GM21423 (cell line): ENCODE results near the gene GIPR.
"Not testable (repeated sequence)": the region's sequence is repeated elsewhere in the genome, so short reads cannot be mapped to it uniquely, and the experiment has no call there.

Source experiments
- ATAC-seq: cut with Tn5 transposase; IDR thresholded peaks from one replicate; pipeline ENCODE4 v1.9.1; 2021; ENCODE audit warnings: mild to moderate bottlenecking, moderate library complexity; ENCODE audit not compliant: unreplicated experiment

GIPR gene, protein sequence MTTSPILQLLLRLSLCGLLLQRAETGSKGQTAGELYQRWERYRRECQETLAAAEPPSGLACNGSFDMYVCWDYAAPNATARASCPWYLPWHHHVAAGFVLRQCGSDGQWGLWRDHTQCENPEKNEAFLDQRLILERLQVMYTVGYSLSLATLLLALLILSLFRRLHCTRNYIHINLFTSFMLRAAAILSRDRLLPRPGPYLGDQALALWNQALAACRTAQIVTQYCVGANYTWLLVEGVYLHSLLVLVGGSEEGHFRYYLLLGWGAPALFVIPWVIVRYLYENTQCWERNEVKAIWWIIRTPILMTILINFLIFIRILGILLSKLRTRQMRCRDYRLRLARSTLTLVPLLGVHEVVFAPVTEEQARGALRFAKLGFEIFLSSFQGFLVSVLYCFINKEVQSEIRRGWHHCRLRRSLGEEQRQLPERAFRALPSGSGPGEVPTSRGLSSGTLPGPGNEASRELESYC

DNA sequence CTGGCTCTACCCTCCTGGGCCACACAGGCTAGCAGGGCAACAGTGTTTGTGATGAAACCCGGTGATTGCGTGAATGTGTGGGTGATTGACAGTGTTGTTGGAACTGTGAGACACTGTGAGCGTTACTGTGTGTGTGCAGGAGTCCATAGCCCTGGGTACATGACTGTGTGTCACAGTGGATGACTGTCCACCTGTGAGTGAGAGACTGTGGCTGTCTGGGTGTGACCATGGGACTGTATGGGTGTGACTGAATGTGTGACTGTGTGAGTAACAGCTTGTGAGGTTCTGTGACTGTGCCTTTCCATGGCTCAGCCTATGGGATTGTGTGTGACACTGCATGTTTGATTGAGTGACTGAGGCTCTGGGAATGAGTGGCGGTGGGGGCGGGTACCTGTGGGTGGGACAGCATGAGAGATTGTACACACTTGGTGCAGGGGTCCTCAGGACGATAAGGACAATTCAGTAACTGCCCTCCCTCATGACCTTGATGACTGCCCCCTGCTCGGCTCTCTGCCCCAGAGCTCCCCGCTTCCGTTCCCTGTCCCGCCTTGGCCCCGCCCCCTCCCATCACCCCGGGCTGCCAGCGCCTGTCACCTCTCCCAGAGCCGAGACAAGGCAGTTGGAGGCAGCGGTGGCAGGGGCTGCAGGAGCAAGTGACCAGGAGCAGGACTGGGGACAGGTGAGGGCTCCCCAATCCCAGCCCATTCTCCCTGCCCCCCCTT is at the start of gene GIPR:
Gene GIPR (plus strand): TSS at position 602 of the 722 bp plus-strand sequence. CDS start 1,300 bp downstream, outside the sequence.
- ATAC-seq = no peak

DNA sequence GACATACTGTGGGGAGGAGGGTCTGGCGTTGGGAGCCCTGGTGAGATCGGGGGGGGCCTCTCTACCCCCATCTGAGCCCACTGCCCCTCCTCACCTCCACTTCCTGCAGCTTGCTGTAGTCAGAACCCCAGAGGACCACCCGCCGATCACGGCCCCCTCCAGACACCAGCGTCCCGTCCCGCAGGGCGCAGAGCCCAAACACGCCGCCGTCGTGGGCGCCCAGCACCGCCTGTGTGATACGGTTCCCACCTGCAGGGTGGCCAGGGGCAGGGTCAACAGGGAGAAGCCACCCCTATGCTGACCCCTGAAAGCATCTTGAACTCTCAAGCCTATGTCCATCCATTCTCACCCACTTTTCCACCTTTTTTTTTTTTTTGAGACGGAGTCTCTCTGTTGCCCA is 46.6 kb upstream of the GIPR start:
- ATAC-seq = no peak

DNA sequence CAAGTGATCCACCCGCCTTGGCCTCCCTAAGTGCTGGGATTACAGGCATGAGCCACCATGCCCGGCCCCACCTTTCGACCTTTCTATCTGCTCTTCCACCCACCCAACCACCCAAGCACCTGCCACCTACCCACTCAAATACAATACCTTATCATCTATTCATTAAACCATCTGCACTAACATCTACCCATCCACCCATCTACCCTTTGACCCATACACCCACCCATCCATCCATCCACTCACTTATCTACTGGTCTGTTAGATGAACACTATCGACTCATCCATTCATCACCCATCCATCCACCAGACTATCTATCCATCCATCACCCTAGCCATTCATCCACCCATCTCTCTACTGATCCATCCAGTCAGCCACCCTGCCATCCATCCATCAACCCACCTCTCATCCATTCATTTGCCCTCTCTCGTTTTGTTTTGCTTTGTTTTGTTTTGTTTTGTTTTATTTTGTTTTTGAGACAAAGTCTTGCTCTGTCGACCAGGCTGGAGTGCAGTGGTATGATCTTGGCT is 46.0 kb upstream of the GIPR start:
- ATAC-seq = no peak

DNA sequence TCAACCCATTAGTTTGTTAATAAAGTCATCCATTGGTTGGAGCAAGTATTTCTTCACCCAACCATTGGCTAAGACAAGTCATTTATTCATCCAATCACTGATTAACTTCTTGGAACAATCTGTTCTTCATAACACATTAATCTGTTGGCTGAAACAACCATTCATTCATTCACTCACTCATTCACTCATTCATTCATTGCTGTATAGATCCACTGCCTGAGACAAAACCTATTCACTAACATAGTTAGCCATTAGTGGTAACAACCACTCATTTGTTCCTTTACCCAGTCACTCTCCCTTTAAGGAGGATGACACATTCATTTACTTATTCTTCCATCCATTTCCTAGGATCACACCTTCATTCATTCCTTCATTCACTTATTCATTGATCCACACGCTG is 44.0 kb upstream of the GIPR start:
- no peak for ATAC-seq

DNA sequence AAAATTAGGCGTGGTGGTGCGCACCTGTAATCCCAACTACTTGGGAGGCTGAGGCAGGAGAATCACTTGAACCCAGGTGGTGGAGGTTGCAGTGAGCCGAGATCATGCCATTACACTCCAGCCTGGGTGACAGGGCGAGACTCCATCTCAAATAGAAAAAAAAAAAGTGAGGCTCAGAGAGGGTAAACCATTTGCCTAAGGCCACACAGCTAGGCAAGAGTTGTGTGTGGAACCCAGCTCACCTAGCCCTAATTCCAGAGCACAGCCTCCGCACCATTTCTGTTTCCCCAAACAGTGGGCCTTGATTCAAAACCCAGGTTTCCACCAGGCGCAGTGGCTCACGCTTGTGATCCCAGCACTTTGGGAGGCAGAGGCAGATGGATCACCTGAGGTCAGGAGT is 39.8 kb upstream of the GIPR start:
- ATAC-seq = not testable (repeated sequence)

DNA sequence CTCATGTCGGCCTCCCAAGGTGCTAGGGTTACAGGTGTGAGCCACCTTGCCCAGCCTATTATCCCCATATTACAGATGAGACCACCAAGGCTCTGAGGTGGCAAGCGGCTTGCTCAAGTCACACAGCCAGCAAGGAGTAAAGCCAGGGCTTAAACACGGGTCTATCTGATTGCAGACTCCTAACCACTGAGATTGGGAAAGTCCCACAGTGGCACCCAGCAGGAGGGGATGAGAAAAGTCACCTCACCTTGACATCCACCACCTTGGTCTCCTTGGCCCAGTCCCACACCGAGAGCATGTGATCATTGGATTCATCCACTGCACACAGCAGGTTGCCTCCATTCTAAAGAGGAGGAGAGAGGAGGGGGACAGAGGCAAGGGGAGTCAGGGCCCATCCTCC is 38.3 kb upstream of the GIPR start:
- no peak for ATAC-seq

DNA sequence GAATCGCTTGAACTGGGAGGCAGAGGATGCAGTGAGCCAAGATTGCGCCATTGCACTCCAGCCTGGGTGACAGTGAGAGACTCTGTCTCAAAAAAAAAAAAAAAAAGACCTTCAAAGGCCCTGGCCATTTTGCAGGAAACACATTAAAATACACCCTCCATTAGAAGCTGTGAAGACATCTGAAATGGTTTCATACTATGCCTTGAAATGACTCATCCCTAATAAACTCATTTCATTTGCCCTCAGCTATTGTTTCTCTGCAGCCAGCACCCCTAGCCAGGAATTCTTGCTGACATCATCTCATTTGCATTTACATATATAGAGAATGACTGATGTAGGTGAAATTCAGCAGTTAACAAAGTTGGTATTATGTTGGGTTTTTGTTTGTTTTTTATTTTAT is 37.6 kb upstream of the GIPR start:
- ATAC-seq = no peak

DNA sequence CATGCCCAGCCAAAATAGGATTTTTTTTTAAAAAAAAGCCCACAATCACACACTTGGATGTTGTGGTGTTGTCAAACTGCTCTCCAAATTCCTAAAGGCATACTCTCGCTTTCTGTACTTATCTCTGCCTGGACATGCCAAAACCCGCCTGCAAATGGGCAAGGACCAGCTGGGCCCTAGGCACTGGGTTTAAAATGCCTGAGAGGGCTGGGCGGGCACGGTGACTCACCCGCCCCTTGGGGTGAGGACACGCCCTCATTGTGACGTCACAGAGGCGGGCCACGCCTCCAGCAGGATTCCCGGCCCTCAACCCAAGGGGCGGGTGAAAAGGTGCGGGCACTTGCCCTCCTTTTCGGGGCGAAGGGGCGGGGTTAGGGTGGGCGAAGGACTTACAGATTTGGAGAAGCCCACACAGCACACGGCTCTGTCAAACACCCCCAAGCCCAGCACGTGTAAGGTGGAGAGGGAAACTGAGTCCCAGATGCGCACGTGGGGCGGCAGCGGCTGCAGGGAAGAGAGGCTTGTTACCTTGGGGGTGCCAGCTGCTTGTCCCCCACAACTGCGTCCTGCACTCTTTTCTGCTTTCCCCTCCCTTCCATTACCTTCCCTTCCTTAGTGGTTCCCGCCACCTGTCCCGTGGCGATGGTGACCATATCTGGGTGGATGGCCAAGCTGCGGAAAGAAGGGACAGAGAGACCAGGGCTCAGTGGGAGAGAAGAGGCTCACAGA is 35.4 kb upstream of the GIPR start:
- ATAC-seq = no peak

DNA sequence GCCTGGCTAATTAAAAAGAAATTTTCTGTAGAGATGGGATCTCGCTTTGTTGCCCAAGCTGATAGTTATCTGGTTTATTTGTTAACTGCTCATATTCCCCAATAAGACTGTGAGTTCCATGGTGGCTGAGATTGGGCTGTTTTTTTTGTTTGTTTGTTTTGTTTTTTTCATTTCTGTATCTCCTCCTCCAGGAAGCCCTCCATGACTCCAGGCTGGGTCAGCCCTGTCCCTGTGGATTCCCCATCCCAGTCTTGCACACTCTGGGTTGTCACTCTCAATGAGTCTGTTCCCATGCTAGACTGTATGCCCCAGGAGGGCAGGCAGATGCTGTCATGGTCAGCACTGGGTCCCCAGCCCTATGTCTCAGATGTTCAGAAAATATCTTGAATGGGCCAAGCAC is 31.7 kb upstream of the GIPR start:
- ATAC-seq = no peak

DNA sequence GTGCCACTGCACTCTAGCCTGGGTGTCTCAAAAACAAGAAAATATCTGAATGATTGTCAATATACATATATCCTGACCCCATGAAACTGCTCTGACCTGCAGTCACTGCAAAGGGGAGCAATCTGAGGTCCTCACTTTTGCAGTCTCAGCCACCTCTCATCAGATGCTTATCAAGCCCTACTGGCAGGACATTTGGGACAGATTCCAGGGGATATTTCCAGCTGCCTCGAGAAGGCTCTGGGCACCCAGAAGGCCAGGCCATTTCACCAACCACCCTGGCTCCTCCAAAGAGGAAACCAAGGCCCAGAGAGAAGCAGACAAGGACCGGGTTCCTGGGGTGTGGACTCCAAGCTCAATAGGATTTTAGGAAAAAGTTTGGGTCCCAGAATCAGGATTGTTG is 31.1 kb upstream of the GIPR start:
- ATAC-seq = no peak

DNA sequence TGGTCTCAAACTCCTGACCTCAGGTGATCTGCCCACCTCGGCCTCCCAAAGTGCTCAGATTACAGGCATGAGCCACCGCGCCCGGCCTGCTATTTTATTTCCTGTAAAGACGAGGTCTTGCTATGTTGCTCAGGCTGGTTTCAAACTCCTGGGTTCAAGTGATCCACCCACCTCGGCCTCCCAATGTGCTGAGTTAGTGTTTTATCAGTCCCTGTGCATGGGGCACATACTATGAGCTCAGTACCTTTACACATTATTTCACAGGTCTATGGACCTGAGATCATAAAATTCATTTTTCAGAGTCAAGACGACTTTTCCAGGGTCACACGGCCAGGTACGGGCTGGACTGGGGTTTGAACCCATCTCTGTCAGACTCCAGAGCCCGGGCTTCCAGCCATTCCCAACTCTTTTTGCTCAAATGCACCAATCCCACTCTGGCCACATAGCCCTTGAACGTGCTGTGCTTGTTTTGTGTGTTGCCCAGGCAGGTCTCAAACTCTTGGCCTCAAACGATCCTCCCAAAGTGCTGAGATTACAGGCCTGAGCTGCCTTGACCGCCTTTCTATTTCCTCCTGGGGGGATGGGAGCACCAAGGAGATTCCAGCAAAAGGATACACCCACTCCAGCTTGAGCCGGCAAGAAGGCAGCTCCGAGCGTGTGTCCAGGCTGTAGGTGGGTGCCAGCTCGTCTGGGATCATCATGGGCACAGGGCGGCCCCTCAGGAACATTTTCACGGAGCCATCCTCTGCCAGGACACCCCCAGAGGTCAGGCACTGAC is 29.9 kb upstream of the GIPR start:
- ATAC-seq = no peak

DNA sequence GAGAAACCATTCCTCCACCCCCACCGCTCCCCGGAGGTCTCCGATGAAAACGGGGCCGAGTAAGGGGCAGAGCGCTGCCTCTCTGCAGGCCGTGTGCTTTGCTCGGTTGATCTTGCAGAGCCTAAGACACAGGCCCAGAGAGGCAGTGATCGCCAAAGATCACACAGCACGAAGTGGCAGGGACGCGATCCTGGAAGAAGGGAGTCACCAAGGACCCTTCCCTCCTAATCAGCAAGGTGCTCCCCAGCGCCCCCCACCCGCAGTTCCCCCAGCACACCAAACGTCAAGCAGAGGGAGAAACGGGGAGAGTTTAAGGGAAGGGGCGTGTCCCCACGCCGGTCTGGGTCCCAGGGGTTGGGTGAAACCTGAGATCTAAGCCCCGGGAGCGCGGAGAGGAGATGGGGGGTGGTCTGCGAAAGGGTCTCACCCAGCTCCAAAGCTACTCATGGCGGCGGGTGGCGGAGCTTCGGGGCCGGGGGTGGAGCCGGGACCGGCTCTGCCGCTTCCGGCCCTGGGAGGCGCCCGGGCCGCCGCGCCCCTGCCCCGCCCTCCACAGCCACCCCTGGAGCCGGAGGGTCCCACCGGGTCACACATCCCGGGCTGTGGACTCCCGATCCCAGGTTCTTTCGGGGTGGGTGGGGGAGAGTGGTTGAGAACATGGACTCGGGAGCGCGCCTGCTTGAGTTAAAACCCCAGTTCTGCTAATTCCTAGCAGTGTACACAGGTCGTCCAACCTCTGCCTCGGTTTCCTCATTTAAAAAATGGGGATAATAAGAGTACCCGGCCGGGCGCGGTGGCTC is 28.9 kb upstream of the GIPR start, which contains the start of gene EML2:
Gene EML2 (minus strand): TSS at position 468 of the 800 bp plus-strand sequence. CDS start 21 bp downstream, at position 447.
- no peak for ATAC-seq

DNA sequence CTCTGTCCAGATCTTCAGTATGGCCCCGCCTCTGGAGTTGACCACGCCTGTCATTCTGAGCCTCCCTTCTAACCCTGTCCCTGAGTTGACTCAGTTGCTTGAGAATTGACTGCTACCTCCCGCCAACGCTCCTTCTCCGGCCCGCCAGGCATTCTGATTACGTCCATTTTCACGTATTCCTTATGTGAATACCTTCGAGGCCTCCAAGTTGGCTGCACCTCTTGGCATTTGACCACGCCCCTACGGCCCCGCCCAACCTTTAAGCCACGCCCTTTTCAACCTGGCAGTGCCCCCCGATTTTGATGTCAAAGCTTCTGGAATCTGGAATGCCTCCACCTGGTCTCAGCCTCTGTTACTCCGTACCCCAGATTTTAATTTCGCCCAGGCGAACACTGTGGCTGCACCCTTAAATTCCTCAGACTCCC is 27.2 kb upstream of the GIPR start:
- ATAC-seq = no peak

DNA sequence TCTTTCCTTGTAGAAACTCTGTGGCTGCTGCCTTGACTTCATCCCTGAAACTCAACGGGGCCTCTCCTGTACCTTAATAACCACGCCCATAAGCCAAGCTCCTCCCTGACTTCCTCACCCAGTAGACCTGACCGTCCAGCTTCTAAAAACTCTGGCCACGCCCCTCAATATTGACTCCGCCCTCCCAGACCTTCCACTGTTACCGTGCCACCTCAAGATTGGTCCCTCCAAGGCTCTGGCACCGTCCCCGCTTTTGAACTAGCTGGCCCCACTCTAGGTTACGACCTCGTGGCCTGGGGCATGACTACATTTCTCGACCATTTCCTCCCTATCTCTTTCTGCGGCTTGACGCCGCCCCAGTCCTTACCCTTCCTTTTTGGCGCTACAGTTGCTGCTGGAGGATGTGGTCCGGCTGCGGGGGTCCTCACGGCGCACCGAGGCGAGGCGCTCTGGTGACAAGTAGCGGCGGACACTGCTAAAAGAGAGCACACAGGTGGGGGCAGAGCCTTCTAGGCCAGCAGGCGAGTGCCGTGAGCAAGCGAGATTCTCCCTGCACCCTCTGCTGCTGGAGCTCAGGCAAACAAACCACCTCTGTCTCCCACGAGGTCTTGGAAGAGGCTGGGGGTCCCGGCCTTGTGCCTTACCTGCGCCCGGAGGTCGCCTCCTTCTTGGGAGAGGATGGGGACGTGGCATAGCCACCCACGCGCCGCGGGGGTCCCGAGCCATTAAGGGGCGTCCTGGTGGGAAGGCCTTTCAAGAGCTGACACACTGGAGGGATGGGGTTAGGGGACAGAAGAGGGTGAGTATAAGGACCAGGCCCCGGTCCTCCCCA is 26.5 kb upstream of the GIPR start:
- peak; percentile 34 for ATAC-seq

DNA sequence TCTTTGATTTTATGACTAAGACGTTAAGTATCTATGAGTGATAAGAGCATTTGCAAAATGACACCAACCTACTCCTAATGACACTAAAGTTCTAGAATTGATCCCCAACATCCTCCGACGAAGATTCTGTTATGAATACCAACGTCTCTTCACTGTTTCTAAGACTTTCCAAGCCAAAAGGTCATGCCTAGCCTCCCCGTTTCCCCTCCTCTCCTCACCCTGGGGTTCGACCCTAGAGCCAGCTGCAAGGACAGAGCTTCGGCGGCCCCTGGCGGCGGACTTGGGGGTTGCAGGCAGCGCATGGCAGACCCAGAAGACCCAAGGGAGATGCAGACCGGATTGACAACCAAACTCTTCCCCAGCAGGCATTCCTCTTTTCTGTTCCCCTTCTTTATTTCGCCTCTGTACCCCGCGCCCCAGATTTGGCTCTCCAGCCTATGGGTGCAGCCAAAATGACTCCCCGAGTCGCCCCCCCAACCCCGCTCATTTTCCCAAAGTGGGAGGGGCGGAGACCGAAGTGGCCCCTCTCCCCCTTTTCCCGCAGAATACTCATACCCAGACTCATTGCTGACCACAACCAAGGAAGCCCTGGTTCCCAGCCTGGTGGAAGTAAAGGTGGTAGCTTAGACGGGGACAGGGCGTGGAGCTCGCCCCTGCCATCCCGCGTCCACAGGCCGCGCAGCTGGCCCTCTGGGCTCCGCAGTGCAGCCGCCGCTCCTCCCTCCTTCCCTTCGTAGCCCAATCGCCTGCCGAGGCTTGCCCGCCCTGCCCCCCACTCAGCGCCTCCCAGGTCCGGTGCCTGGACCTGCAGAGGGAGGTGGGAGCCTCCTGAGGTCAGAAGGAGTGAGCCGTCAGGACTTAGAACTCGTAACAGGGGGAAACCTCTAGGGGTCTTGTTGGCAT is 24.7 kb upstream of the GIPR start:
- ATAC-seq = peak; percentile 17

DNA sequence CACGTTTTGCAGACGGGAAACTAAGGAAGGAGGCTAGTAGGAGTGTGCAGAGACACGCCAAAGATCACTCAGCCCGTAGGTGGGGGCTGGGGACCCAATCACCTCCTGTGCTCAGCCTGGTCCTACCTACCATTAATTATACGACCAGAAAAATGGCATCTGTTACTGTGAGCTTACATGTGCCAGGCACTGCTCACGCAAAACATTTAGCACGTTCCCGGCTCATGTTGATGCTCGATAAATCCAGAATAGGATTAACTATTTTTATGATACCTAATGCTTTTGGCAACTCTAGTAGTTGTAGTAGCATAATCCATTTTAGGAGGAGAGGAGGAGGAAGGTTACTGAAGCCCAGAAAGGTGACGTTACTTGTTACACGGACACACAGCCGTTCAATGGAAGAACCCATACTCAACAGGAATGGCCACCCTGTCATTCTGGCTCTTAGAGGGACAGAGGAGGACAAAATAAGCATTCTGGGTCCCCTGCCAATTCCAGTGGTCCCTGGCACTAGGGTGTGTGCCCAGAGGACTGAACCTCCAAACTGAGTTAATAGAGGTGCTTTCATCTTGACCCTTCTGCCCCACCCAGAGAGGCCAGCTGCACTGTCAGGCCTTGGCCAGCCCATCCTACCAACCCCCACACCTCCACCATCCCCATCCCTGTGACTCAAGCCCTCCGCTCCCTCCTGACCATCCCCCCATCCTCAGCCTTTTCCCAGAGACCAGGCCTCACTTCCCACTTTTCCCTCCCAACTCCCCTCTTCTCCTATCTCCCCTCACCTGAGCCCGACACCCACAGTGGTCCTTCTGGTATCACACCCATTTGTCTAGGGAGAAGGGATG is 23.9 kb upstream of the GIPR start:
- no peak for ATAC-seq
